Colonic mucosa (tissue), 4 donors: ENCODE measurements around the gene ROR2. TPM values are rescaled to one million over a fixed set of nuclear protein-coding genes. Genes with fewer than 3 reads are reported as not detected.
"Not testable (repeated sequence)": the region's sequence is repeated elsewhere in the genome, so short reads cannot be mapped to it uniquely, and the experiment has no call there.

Source experiments
- DNase-seq: peaks from one replicate; pipeline ENCODE4 v3.0.0-alpha.2; 2020
- H3K27ac ChIP-seq: fragments of 200-600 bp; one replicate; pipeline ENCODE4 v1.8.0; 2021
- H3K27me3 ChIP-seq: fragments of 200-600 bp; one replicate; pipeline ENCODE4 v1.8.0; 2021
- H3K36me3 ChIP-seq: fragments of 200-600 bp; one replicate; pipeline ENCODE4 v1.8.0; 2021
- H3K4me1 ChIP-seq: fragments of 200-600 bp; one replicate; pipeline ENCODE4 v1.8.0; 2021; ENCODE audit warnings: mild to moderate bottlenecking
- H3K4me3 ChIP-seq: fragments of 200-600 bp; one replicate; pipeline ENCODE4 v1.8.0; 2021
- H3K9ac ChIP-seq, 2 donors: one replicate each; pipeline ENCODE4 v1.7.0; 2013; ENCODE audit warnings: control low read depth in 2 of 2, low read depth in 2 of 2, low read length in 2 of 2
- H3K9me3 ChIP-seq: fragments of 200-600 bp; one replicate; pipeline ENCODE4 v1.8.0; 2021
- intact Hi-C: fragments of 100-400 bp; cut with DNase I; formaldehyde crosslinking; loops from one replicate; pipeline ENCODE4 v1.14.1; 2022
- total RNA-seq, 2 donors: library from RNA; stranded (reverse); fragmentation: NEBNext Ultra II Directional in 1 of 2; extraction: Animal tissue kit (Norgen Biotek cat#: 25700) in 1 of 2; gene quantifications; one replicate each; pipeline ENCODE4 v1.2.1, GENCODE V29; 2021
- TF ChIP-seq, protein P1 (sequence below): fragments of 200-600 bp; IDR thresholded peaks from one replicate; pipeline ENCODE4 v1.8.0; 2022; ENCODE audit warnings: antibody characterized with exemption, mild to moderate bottlenecking
- donor health status: healthy.
- donor health status: DM: no; HTN: no; CAD: no.
- donor health status: DM: no; HTN: no; CAD: no.

Gene ROR2
- total RNA-seq, 2 donors from 2014 or later, result 1.7 to 9.1 TPM

GRCh38 chr9:91644433-91644832, 305.6 kb downstream of the ROR2 start:
- Histone ChIP-seq H3K27ac (no peak overlapping the region), H3K9me3 (no peaks in the 10 kb centered on the region), H3K9ac (no peak overlapping the region), H3K4me1 (no peaks in the 10 kb centered on the region), H3K27me3 (no peaks in the 10 kb centered on the region), H3K4me3 (no peak overlapping the region), H3K36me3 (no peaks in the 10 kb centered on the region)
- DNase-seq, result no peak
- TF ChIP-seq, protein P1, sequence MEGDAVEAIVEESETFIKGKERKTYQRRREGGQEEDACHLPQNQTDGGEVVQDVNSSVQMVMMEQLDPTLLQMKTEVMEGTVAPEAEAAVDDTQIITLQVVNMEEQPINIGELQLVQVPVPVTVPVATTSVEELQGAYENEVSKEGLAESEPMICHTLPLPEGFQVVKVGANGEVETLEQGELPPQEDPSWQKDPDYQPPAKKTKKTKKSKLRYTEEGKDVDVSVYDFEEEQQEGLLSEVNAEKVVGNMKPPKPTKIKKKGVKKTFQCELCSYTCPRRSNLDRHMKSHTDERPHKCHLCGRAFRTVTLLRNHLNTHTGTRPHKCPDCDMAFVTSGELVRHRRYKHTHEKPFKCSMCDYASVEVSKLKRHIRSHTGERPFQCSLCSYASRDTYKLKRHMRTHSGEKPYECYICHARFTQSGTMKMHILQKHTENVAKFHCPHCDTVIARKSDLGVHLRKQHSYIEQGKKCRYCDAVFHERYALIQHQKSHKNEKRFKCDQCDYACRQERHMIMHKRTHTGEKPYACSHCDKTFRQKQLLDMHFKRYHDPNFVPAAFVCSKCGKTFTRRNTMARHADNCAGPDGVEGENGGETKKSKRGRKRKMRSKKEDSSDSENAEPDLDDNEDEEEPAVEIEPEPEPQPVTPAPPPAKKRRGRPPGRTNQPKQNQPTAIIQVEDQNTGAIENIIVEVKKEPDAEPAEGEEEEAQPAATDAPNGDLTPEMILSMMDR, result no peak
- intact Hi-C loops, result no loop called here

GRCh38 chr9:91643481-91644077, 306.4 kb downstream of the ROR2 start:
- DNase-seq, result no peak
- H3K27ac ChIP-seq, result no peak overlapping the region
- no peaks in the 10 kb centered on the region for H3K27me3 ChIP-seq
- intact Hi-C loops, result no loop called here
- TF ChIP-seq, protein P1, result no peak
- H3K9ac ChIP-seq, result no peak overlapping the region
- H3K4me3 ChIP-seq, result no peak overlapping the region
- no peaks in the 10 kb centered on the region for H3K36me3 ChIP-seq
- no peaks in the 10 kb centered on the region for H3K9me3 ChIP-seq
- H3K4me1 ChIP-seq, result no peaks in the 10 kb centered on the region

DNA sequence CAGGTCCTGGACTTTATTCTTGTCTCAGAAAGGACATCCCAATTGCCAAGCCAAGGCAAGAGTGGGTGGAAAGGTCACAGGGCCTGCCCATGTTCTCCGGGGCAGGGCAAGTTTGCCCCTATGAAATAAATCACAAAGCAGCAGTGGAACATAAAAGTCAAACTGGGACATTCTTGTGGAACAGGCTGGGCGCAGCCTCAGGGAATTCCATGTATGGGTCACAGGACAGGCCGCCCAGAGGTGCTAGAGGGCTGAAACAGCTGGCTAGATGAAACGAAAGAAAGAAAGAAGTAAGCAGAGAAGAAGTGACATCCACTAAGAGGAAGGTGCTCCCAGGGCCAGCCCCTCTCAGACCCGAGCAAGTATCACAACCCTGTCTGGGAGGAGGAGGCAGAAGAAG, 307.3 kb downstream of the ROR2 start:
- no peak overlapping the region for H3K9ac ChIP-seq
- H3K4me3 ChIP-seq, result no peak overlapping the region
- no peaks in the 10 kb centered on the region for H3K9me3 ChIP-seq
- no peaks in the 10 kb centered on the region for H3K27me3 ChIP-seq
- TF ChIP-seq, protein P1, result no peak
- no peak for DNase-seq
- H3K27ac ChIP-seq, result no peak overlapping the region
- intact Hi-C loops, result no loop called here
- H3K36me3 ChIP-seq, result no peaks in the 10 kb centered on the region
- H3K4me1 ChIP-seq, result no peaks in the 10 kb centered on the region

DNA sequence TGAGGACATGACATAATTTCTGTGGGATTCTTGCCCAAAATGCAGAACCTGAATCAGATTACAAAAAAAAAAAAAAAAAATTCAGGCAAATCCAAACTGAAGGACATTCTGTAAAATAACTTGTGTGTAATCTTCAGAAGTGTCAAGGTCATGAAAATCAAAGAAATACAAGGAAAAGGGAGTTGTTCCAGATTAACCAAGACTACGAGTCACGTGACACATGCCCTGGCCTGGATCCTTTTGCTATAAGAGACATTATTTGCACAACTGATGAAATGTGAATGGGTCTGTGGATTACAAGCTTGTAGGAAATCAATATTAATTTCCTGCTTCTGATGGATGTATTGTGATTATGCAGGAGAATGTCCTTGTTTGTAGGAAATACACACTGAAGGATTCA, 309.6 kb downstream of the ROR2 start:
- Histone ChIP-seq H3K4me3 (no peak overlapping the region), H3K27me3 (no peaks in the 10 kb centered on the region), H3K9me3 (no peaks in the 10 kb centered on the region), H3K9ac (no peak overlapping the region), H3K27ac (no peak overlapping the region), H3K36me3 (no peaks in the 10 kb centered on the region), H3K4me1 (no peaks in the 10 kb centered on the region)
- intact Hi-C loops, result no loop called here
- no peak for DNase-seq
- TF ChIP-seq, protein P1, result no peak

DNA sequence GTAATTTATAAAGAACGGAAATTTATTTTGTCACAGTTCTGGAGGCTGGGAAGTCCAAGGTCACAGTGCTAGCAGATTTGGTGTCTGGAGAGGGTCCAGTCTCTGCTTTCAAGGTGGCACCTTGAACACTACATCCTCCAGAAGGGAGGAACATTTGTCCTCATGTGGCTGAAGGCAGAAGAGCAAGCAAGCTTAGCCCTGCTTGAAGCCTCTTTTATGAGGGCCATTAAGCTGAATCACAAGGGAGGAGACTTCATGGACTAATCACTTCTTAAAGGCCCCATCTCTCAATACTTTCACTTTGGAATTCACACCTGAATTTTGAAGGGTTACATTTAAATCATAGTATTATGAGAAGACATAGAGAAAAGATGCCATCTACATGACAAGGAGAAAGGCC, 311.0 kb downstream of the ROR2 start:
- Histone ChIP-seq H3K4me1 (no peaks in the 10 kb centered on the region), H3K9ac (no peak overlapping the region), H3K36me3 (no peaks in the 10 kb centered on the region), H3K9me3 (no peaks in the 10 kb centered on the region), H3K27ac (no peak overlapping the region), H3K27me3 (no peaks in the 10 kb centered on the region), H3K4me3 (no peak overlapping the region)
- DNase-seq, result no peak
- TF ChIP-seq, protein P1, result no peak
- intact Hi-C loops, result no loop called here

DNA sequence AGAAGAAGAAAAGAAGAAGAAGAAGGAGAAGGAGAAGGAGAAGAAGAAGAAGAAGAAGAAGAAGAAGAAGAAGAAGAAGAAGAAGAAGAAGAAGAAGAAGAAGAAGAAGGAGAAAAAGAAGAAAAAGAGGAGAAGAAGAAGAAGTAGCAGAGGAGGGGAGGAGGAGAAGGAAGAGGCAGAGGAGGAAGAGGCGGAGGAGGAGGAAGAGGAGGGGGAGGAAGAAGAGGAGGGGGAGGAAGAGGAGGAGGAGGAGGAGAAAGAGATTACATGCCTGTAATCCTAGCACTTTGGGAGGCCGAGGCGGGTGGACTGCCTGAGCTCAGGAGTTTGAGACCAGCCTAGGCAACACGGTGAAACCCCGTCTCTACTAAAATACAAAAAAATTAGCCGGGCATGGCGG, 315.2 kb downstream of the ROR2 start:
- H3K4me3 ChIP-seq, DNase-seq, H3K4me1 ChIP-seq, H3K27ac ChIP-seq, intact Hi-C loops, H3K9ac ChIP-seq, H3K27me3 ChIP-seq, H3K9me3 ChIP-seq, H3K36me3 ChIP-seq: not testable (repeated sequence)
